Duodenal mucosa (tissue), 2 donors: ENCODE data around the gene CTTNBP2.

Experiments
- H3K27ac ChIP-seq: one replicate; pipeline ENCODE4 v1.7.0; 2013; ENCODE audit warnings: low read depth, low read length
- H3K27me3 ChIP-seq, 2 donors: one replicate each; pipeline ENCODE4 v1.7.0; 2013; ENCODE audit warnings: low read length in 2 of 2, control low read depth in 1 of 2; ENCODE audit not compliant: insufficient read depth in 2 of 2, control insufficient read depth in 1 of 2
- H3K36me3 ChIP-seq, 2 donors: one replicate each; pipeline ENCODE4 v1.7.0; 2013; ENCODE audit warnings: low read length in 2 of 2, control low read depth in 1 of 2; ENCODE audit not compliant: insufficient read depth in 2 of 2, control insufficient read depth in 1 of 2
- H3K4me1 ChIP-seq, 2 donors: one replicate each; pipeline ENCODE4 v1.7.0; 2013; ENCODE audit warnings: low read length in 2 of 2, control low read depth in 1 of 2; ENCODE audit not compliant: insufficient read depth in 2 of 2, control insufficient read depth in 1 of 2
- H3K4me3 ChIP-seq, 2 donors: one replicate each; pipeline ENCODE4 v1.7.0; 2013; ENCODE audit warnings: low read length in 2 of 2, low read depth in 1 of 2
- H3K9ac ChIP-seq, 2 donors: one replicate each; pipeline ENCODE4 v1.7.0; 2013; ENCODE audit warnings: low read length in 2 of 2, low read depth in 1 of 2
- H3K9me3 ChIP-seq, 2 donors: one replicate each; pipeline ENCODE4 v1.7.0; 2013; ENCODE audit warnings: low read length in 2 of 2, control low read depth in 1 of 2; ENCODE audit not compliant: control insufficient read depth in 1 of 2

The CTTNBP2 gene, protein sequence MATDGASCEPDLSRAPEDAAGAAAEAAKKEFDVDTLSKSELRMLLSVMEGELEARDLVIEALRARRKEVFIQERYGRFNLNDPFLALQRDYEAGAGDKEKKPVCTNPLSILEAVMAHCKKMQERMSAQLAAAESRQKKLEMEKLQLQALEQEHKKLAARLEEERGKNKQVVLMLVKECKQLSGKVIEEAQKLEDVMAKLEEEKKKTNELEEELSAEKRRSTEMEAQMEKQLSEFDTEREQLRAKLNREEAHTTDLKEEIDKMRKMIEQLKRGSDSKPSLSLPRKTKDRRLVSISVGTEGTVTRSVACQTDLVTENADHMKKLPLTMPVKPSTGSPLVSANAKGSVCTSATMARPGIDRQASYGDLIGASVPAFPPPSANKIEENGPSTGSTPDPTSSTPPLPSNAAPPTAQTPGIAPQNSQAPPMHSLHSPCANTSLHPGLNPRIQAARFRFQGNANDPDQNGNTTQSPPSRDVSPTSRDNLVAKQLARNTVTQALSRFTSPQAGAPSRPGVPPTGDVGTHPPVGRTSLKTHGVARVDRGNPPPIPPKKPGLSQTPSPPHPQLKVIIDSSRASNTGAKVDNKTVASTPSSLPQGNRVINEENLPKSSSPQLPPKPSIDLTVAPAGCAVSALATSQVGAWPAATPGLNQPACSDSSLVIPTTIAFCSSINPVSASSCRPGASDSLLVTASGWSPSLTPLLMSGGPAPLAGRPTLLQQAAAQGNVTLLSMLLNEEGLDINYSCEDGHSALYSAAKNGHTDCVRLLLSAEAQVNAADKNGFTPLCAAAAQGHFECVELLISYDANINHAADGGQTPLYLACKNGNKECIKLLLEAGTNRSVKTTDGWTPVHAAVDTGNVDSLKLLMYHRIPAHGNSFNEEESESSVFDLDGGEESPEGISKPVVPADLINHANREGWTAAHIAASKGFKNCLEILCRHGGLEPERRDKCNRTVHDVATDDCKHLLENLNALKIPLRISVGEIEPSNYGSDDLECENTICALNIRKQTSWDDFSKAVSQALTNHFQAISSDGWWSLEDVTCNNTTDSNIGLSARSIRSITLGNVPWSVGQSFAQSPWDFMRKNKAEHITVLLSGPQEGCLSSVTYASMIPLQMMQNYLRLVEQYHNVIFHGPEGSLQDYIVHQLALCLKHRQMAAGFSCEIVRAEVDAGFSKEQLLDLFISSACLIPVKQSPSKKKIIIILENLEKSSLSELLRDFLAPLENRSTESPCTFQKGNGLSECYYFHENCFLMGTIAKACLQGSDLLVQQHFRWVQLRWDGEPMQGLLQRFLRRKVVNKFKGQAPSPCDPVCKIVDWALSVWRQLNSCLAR (N-terminal part only)

DNA sequence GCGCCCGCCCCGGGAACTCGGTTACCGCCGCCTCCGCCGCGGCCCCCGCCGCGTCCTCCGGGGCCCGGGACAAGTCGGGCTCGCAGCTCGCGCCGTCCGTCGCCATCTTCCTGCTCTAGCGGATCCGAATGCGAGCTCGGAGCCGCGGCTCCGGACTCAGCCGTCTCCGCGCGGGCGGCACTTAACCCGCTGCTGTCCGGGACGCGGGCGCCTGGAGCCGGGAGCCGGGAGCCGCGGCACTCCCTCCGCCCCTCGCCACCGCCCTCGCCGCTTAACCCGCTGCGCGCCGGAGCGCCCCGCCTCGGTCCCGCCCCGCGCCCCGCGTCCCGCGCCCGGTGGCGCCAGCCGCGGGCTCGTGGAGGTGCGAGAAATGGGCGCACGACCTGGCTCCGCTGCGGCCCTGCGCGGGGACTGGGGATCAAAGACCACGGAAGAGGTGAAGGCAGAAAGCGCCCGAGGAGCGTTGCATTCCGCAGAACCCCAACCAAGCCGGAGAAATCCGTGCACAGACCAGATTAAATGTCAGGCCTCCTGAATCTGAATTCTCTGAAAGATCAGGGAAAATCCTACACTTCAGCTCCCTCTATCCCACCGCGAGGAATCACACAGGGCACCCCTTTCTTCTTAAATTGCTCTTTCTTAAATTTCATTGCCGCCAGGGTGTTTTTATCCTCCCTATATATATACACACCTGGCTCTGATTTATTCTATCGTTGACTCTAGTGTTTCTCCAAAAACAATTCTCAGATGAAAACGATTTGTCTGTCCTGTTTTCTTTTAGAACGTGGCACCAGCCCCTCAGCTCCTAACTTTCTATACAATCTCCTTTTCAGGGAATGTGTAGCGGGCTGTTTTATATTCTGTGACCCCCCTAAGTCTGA is at the start of gene CTTNBP2:
Gene CTTNBP2 (minus strand): TSS at position 132 of the 881 bp plus-strand sequence. CDS start 26 bp downstream, at position 106.
- peaks cover 4 to 6% of the 10 kb centered on the region in 2 donors for H3K4me1 ChIP-seq
- no peaks in the 10 kb centered on the region for H3K36me3 ChIP-seq
- no peak within 1 kb of the TSS for H3K27ac ChIP-seq
- peak within 1 kb of the TSS; percentile 70 to 76 for H3K4me3 ChIP-seq
- H3K9me3 ChIP-seq, result no peaks in the 10 kb centered on the region
- H3K27me3 ChIP-seq, result peaks cover 4 to 5% of the 10 kb centered on the region in 2 donors
- H3K9ac ChIP-seq, result peak within 1 kb of the TSS; percentile 49 to 51

DNA sequence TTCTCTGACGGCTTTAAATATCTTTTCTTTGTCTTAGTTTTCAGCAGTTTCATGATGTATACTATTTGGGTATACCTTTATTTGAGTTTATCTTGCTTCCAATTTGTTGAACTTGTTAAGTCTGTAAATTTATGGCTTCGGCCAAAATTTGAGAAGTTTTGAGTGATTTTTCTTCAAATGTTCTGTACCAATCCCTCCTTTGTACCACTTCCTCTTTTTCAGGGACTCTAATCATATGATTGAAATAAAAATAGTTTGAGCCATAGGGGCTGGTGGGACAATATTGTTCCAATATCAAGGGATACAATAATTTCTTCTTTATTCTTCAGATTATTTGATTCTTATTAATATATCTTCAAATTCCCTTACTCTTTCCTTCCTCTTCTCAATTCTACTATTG is 43.1 kb upstream of the CTTNBP2 start:
- no peak overlapping the region for H3K9ac ChIP-seq

DNA sequence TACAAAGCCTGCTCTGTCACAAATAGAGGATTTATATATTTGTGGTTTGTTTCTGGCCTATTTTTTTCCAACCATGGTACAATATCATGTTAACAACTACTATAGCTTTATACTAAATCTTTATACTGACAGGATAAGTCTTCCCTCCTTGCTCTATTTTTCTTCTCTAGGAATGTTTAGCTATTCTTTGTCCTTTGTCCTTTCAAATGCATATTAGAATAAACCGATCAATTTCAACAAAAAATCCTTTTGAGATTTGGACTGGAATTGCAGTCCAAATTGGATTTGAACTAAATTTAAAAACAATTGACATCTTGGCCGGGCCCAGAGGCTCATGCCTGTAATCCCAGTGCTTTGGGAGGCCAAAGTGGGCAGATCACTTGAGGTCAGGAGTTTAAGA is 39.2 kb upstream of the CTTNBP2 start:
- Histone ChIP-seq H3K4me1 (no peaks in the 10 kb centered on the region), H3K27me3 (no peaks in the 10 kb centered on the region), H3K9me3 (no peaks in the 10 kb centered on the region), H3K4me3 (no peak overlapping the region), H3K27ac (no peak overlapping the region), H3K9ac (no peak overlapping the region), H3K36me3 (no peaks in the 10 kb centered on the region)

More for the DNA sequence above, 43.1 kb upstream of the CTTNBP2 start:
- Histone ChIP-seq H3K4me1 (no peaks in the 10 kb centered on the region), H3K27ac (no peak overlapping the region), H3K4me3 (no peak overlapping the region), H3K9me3 (no peaks in the 10 kb centered on the region), H3K36me3 (no peaks in the 10 kb centered on the region), H3K27me3 (no peaks in the 10 kb centered on the region)

DNA sequence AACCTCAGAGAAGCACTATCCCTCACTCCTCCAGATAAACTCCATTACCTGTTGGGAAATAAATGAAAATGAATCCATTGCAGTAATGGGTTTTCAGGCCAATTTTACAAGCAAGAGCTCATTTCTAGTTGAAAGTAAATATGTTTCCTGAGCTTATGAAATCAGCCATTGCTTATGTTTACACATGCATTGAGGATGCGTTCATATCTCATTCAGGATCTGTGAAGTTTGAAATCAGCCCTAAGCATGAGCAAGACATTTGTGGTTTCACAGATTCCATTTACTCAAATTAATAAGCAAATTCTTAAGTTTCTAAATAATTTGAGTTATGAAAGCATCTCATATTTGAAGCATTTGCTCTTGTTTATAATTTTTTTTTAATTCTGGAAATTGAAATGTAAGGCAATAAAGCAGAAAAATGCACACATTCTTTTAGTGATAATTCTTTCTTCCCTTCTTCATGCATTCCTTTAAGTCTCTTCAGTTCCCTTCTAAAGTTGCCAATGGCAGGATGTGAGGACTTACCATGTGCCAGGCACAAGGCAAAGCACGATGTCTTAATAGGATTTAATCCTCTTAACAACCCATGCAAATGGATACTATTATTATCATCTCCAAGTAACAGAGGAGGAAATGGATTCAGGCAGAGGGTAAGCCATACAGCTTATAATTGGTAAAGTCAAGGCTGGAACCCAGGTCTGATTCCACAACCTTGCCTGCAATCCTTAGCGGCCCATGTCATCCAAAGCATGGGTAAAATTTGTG is 35.0 kb upstream of the CTTNBP2 start:
- Histone ChIP-seq H3K36me3 (no peaks in the 10 kb centered on the region), H3K27ac (no peak overlapping the region), H3K4me1 (no peaks in the 10 kb centered on the region), H3K4me3 (no peak overlapping the region), H3K9me3 (no peaks in the 10 kb centered on the region), H3K27me3 (no peaks in the 10 kb centered on the region), H3K9ac (no peak overlapping the region)

DNA sequence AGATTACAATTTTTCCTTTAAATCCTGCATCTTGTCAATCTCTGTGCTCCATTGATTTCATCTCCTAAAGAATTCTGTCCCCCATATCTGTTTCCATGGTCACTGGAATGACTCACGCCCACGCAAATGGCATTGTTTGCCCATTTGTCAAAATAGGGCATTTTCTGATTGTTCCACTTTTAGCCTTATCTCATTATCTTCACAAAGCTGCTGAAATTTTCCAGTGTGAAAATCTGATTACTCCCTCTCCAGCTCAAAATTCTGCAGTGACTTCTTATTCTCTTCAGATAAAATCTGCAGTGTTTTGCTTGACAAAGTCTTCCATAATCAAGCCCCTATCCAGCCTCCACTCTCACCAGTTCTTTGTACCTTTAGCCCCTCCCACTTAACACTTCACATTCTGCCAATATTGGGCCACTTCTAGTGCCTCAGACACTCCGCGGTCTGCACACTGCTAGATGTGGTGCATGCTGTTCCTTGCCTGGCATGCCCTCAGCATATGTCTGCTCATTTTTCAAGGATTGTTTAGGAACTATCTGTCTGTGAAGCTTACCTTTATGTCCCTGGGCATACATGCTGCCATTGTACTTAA is 33.9 kb upstream of the CTTNBP2 start:
- Histone ChIP-seq H3K4me1 (no peaks in the 10 kb centered on the region), H3K27me3 (no peaks in the 10 kb centered on the region), H3K4me3 (no peak overlapping the region), H3K36me3 (no peaks in the 10 kb centered on the region), H3K9me3 (no peaks in the 10 kb centered on the region), H3K27ac (no peak overlapping the region), H3K9ac (no peak overlapping the region)

DNA sequence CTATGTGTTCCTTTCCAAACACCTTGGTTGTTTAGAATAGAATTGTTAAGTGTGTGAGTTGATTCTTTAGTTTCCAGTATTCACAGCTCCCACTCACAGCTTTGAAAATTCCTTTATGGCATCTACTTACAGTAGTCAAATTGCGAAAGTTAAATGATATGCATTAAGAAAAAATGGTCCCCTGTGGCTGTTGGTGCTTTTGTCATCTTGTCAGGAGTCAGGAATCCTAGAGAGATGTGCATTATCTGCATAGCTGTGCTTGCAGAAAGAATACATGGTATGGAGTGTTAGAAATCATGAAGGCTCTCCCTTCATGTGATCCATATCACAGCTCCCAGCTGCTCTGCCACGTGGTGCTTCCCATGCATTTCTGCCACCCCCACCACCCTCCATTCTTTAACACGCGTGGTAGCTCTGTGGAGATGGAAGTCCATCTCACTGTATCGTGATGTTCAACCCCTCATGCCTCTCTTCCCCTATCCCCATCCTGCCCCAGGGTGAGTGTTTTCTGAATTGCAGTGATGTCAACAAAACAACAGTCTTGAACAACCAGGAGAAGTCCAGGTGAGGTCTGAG is 29.2 kb upstream of the CTTNBP2 start:
- H3K27ac ChIP-seq, result no peak overlapping the region
- H3K9ac ChIP-seq, result no peak overlapping the region
- H3K36me3 ChIP-seq, result no peaks in the 10 kb centered on the region
- no peaks in the 10 kb centered on the region for H3K27me3 ChIP-seq
- no peaks in the 10 kb centered on the region for H3K4me1 ChIP-seq
- H3K4me3 ChIP-seq, result no peak overlapping the region
- no peaks in the 10 kb centered on the region for H3K9me3 ChIP-seq

DNA sequence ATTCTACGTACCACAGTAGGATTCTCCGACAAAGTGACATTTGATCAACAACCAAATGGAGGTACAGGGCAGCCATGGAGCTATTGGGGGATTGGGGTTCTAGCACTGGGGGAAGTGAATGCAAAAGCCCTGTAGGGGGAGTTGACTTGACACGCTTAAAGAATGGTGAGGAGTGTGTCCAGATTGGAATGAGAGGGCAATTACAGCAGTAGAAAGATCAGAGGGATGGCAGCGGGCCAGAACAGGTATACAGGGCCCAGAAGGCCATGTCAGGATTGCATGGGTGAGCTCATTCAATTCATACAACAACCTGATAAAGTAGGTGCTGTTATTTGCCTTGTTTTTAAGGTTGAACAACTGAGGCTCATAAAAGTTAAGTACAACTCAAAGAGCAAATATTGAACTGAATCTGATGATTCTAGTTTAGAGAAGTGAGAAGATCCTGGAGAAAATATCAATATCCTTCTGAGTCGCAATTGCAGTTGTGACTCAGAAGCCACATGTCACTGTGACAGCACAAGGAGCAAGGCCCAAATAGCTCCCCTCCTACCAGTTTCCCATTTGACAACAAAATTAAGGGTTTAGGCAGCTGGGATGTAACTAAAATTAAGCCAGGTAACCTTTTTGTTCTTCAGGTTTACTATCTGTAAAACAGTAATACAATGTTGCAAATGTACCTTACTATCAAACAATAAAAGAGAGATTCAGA is 28.0 kb upstream of the CTTNBP2 start:
- Histone ChIP-seq H3K9me3 (no peaks in the 10 kb centered on the region), H3K27ac (no peak overlapping the region), H3K27me3 (no peaks in the 10 kb centered on the region), H3K9ac (no peak overlapping the region), H3K36me3 (no peaks in the 10 kb centered on the region), H3K4me3 (no peak overlapping the region), H3K4me1 (no peaks in the 10 kb centered on the region)

DNA sequence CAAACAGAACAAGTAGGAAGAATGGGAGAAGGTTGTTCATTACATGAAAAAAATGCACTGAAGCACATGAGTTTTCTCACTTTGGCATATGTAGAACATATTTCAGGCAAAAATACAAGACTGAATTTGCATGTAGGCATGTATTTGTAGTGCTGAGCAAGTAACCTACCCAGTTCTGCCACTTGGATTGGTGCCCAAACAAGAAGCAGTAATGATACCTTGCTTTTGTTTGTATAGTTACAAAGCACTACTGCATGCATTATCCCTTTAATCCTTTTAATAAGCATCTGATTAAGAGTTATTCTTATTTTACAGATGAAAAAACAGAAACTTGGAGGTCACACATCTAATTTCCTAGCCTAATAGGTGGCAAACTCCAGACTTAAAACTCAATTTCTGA is 23.1 kb upstream of the CTTNBP2 start:
- Histone ChIP-seq H3K4me1 (no peaks in the 10 kb centered on the region), H3K36me3 (no peaks in the 10 kb centered on the region), H3K4me3 (no peak overlapping the region), H3K9ac (no peak overlapping the region), H3K27ac (no peak overlapping the region), H3K27me3 (no peaks in the 10 kb centered on the region), H3K9me3 (no peaks in the 10 kb centered on the region)
